ENCODE data around the gene KCNIP4.

Gene KCNIP4

DNA sequence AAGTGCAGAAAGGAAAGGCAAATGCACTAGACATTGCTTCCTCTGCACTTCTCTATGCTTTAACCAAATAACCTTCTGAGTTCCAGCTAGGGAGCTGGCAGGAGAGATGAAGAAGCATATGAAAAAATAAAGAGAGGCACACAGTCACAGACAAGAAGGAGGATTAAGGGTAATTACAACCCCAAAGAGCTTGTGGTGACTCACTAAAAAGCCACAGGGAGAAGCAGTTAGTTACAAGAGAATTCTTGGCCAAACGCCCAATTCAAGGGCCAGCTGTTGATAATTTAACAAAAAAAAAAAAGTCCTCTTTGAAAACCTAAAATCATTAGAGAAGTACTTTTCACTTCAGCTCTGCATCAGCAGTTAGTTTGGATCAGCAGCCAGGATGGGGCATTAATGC, 478.0 kb downstream of the KCNIP4 start:
- Histone ChIP-seq H3K4me3 (replicated peaks; ENCODE audit: insufficient read depth, low read length) (no peak overlapping the region), H3K27ac (replicated peaks) (no peak overlapping the region), H3K27me3 (ENCODE audit: insufficient read depth, poor library complexity, severe bottlenecking) (no peaks in the 10 kb centered on the region)
- TF ChIP-seq GABPA (IDR thresholded peaks at IDR 0.05; ENCODE audit: low read depth) (no peak), POLR2AphosphoS5 (IDR thresholded peaks at IDR 0.05; ENCODE audit: low read depth) (no peak), REST (IDR thresholded peaks at IDR 0.05; ENCODE audit: insufficient replicate concordance, low read depth) (no peak), SPI1 (IDR thresholded peaks at IDR 0.05; ENCODE audit: borderline replicate concordance, low read depth) (no peak)
- TF ChIP-seq, protein P1, sequence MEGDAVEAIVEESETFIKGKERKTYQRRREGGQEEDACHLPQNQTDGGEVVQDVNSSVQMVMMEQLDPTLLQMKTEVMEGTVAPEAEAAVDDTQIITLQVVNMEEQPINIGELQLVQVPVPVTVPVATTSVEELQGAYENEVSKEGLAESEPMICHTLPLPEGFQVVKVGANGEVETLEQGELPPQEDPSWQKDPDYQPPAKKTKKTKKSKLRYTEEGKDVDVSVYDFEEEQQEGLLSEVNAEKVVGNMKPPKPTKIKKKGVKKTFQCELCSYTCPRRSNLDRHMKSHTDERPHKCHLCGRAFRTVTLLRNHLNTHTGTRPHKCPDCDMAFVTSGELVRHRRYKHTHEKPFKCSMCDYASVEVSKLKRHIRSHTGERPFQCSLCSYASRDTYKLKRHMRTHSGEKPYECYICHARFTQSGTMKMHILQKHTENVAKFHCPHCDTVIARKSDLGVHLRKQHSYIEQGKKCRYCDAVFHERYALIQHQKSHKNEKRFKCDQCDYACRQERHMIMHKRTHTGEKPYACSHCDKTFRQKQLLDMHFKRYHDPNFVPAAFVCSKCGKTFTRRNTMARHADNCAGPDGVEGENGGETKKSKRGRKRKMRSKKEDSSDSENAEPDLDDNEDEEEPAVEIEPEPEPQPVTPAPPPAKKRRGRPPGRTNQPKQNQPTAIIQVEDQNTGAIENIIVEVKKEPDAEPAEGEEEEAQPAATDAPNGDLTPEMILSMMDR (IDR thresholded peaks at IDR 0.05; ENCODE audit: insufficient read depth, low read length): no peak
- DNase-seq (ENCODE audit: low read depth in 1 of 2, low spot score in 1 of 2): no peak

GRCh38 chr4:21469438-21470300, 478.9 kb downstream of the KCNIP4 start:
- H3K4me3 ChIP-seq (replicated peaks; ENCODE audit: insufficient read depth, low read length): no peak overlapping the region
- no peak for DNase-seq (ENCODE audit: low read depth in 1 of 2, low spot score in 1 of 2)
- TF ChIP-seq GABPA (IDR thresholded peaks at IDR 0.05; ENCODE audit: low read depth): no peak
- TF ChIP-seq, protein P1 (IDR thresholded peaks at IDR 0.05; ENCODE audit: insufficient read depth, low read length): peak; percentile 20
- no peak overlapping the region for H3K27ac ChIP-seq (replicated peaks)
- H3K27me3 ChIP-seq (ENCODE audit: insufficient read depth, poor library complexity, severe bottlenecking): no peaks in the 10 kb centered on the region

DNA sequence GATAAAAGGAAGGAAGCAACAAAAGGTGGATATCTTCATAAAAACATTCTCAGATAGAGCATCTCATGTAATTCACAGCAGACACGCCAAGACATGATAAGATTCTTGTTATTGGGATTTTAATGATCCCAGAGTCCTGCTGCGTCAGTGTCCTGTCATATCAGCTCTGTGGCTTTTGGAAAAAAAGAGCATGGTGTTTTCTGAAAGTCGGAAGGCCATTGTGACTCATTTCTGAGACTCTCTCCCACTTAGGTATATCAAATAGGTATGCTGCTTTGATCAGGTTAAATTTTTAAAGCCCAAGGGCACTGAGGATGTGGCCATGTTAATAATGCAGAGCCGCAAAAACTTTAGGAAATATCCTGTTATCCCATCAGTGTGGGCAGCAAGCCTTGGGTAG, 481.0 kb downstream of the KCNIP4 start:
- H3K27ac ChIP-seq (replicated peaks): no peak overlapping the region
- TF ChIP-seq GABPA (IDR thresholded peaks at IDR 0.05; ENCODE audit: low read depth): no peak
- no peak for TF ChIP-seq REST (IDR thresholded peaks at IDR 0.05; ENCODE audit: insufficient replicate concordance, low read depth)
- no peak for TF ChIP-seq SPI1 (IDR thresholded peaks at IDR 0.05; ENCODE audit: borderline replicate concordance, low read depth)
- no peak for TF ChIP-seq POLR2AphosphoS5 (IDR thresholded peaks at IDR 0.05; ENCODE audit: low read depth)
- TF ChIP-seq, protein P1 (IDR thresholded peaks at IDR 0.05; ENCODE audit: insufficient read depth, low read length): no peak
- DNase-seq (ENCODE audit: low read depth in 1 of 2, low spot score in 1 of 2): no peak
- no peak overlapping the region for H3K4me3 ChIP-seq (replicated peaks; ENCODE audit: insufficient read depth, low read length)
- no peaks in the 10 kb centered on the region for H3K27me3 ChIP-seq (ENCODE audit: insufficient read depth, poor library complexity, severe bottlenecking)

Measured in HL-60 (cell line).